Activated CD4-positive, alpha-beta T cell treated with anti-CD3 and anti-CD28 coated beads, Interleukin-2, amount 50 U/mL, for 24 hours (primary cell): ENCODE results near the gene GSK3A.
A peak's percentile ranks its signal among the peaks of the same experiment; 100 is the strongest.

ENCODE experiments used
- DNase-seq, 2 donors: peaks; one replicate each; pipeline ENCODE4 v3.0.0-alpha.2; 2020; ENCODE audit warnings: low read depth in 1 of 2, low spot score in 1 of 2

GSK3A gene

GRCh38 chr19:42242512-42243409, at the start of gene GSK3A:
GSK3A (minus strand) TSS chr19:42242602; CDS start chr19:42242465, 137 bp downstream.
- peak; percentile 91 to 95 for DNase-seq

GRCh38 chr19:42291435-42291810, 49.0 kb upstream of the GSK3A start:
- DNase-seq: no peak

DNA sequence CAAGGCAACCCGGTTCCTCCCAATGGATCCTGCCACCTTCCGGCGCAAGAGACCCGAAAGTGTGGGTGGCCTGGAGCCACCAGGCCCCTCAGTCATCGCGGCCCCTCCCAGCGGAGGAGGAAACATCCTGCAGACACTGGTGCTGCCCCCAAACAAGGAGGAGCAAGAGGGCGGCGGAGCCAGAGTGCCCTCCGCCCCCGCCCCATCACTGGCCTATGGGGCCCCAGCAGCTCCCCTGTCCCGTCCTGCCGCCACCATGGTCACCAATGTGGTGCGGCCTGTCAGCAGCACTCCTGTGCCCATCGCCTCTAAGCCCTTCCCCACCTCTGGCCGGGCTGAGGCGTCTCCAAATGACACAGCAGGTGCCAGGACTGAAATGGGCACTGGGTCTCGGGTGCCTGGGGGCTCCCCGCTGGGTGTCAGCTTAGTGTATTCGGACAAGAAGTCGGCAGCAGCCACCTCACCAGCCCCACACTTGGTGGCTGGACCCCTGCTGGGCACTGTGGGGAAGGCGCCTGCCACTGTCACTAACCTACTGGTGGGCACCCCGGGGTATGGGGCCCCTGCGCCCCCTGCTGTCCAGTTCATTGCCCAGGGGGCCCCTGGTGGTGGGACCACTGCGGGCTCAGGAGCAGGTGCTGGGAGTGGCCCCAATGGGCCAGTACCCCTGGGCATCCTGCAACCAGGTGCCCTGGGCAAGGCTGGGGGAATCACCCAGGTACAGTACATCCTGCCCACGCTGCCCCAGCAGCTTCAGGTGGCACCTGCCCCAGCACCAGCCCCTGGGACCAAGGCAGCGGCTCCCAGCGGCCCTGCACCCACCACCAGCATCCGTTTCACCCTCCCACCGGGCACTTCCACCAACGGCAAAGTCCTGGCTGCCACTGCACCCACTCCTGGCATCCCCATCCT, 48.4 kb upstream of the GSK3A start:
- DNase-seq: no peak

GRCh38 chr19:42290136-42290522, 47.7 kb upstream of the GSK3A start:
- no peak for DNase-seq

DNA sequence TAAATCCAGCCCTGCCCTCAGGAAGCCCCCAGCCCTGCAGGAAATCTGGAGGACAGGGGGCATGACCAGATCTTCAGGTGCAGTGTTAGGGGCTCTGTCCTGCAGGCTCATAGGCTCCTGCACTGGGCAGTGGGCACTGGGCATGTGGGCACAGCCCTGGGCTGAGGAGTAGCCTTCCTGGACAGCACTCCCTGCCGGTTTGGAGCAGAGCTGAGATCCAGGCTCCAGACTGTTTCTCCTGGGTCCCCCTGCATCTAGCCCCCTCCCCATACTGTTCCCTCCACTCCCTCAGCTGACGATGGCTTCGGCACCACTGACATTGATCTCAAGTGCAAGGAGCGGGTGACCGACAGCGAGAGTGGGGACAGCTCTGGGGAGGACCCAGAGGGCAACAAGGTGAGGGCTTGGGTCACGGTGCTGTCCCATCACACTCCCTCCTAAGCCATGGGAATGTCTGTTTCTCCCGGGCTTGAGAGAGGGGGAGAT, 47.2 kb upstream of the GSK3A start:
- DNase-seq: no peak

- DNase-seq: no peak
These were observed 46.6 kb upstream of the GSK3A start for GRCh38 chr19:42288881-42289555.

DNA sequence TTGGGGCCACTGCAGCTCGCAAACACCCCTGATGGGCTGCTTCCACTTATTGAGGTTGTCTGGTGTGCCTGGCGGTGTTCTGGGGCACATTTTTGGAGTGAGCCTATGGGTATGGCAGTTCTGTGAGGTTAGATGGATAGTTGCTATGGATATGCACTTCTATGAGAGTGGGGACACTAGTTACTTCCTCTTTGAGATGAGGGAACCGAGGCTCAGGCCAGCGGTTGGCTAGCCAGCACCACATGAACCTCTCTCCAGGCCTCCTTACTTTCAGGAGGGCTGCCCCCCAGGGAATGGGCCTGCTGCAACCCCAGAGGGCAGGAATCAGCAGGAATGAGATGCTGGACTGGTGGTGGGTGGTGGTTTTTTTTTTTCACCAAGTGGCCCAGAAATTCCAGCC, 46.0 kb upstream of the GSK3A start:
- DNase-seq: no peak

GRCh38 chr19:42287827-42288107, 45.4 kb upstream of the GSK3A start:
- no peak for DNase-seq

GRCh38 chr19:42287017-42287826, 44.8 kb upstream of the GSK3A start:
- DNase-seq: no peak

DNA sequence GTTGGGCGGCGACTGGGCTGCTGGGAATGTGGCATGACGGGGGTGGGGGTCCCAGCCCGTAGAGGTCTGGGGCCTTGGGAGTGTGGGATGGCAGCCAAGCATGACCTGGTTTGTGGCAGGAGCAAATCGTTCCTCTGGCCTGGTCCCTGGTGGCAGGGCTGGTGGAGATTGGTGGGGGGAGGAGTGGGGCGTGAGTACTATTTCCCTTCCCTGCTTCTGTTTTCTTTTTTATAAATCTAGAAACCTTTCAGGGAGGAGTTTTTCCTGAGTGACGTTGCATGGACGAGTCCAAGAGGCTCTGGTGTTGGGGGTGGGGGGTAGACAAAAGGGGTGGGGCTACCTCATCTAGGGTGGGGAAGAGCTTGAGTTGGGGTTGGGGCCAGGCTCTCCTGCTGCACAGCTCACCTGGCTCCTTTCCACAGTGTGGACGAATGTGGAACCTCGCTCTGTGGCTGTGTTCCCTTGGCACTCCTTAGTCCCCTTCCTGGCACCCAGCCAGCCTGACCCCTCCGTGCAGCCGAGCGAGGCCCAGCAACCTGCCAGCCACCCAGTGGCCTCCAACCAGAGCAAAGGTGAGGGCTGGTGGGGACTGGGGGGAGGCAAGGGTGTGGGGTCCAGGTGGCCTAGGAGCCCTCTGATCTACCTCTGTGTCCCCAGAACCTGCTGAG, 44.1 kb upstream of the GSK3A start:
- DNase-seq: no peak

DNA sequence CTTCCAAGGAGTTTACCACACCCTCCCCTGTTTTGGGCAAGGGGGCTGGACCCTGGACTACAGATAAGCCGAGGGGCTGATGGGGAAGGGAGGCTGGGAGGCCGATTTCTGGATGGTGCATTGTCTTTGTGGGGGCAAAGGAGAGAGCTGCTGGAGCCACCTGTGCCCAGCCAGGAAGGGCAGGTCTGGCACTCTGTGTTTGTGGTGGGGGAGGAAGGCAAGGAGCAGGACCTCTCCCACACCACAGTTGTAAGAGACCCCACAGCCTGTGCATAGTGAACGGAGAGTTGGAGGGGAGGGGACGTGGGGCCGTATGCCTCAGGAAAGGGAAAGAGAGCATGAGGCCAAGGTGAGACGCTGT, 43.6 kb upstream of the GSK3A start:
- no peak for DNase-seq

DNA sequence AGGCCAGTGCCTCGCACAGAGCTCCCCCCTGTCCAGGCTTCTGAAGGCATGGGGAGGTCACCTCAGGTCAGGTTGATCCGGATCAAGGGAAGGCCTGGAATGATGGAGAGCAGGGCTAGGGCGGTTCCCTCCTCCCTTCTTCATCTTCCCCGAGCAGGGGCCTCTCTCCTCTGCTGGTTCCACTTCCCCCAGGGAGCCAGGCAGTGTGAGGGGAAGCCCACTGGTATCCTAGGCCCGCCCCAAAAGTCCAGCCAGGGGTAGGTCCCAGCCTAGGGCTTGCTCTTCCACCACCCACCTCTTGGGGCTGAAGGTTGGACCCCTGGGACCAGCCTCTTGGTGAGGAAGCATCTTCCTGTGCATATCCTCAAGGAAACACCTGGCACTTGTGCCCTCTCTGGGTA, 43.1 kb upstream of the GSK3A start:
- DNase-seq: no peak

- DNase-seq: no peak
These were observed 42.4 kb upstream of the GSK3A start for GRCh38 chr19:42284591-42285341.

DNA sequence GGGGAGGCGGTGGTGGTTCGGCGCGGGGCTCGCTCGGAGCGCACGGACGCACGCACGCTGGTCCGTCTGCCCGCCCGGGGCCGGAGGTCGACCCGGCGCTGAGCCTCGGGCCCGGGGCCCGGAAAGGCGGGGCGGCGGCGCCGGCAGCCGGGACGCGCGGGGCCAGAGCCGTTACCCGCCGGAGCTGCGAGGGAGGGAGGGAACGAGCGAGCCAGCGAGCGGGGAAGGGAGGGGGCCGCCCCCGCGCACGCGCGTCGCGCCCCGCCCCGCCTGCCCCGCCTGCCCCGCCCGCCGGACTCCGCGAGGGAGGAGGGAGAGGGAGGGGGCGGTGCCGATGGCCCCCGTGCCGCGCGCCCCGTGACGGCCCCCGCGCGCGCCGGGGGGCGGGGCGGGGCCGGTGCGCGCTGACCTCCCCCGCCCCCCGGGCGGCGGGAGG, 41.7 kb upstream of the GSK3A start:
- peak; percentile 63 to 70 for DNase-seq

GRCh38 chr19:42283188-42284065, 41.0 kb upstream of the GSK3A start:
- peak; percentile 86 to 92 for DNase-seq

- no peak for DNase-seq
These were observed 40.4 kb upstream of the GSK3A start for GRCh38 chr19:42282819-42283187.

GRCh38 chr19:42281827-42282762, 39.7 kb upstream of the GSK3A start:
- no peak for DNase-seq
